ENCODE measurements around the gene LRRC8B.

Gene LRRC8B

DNA sequence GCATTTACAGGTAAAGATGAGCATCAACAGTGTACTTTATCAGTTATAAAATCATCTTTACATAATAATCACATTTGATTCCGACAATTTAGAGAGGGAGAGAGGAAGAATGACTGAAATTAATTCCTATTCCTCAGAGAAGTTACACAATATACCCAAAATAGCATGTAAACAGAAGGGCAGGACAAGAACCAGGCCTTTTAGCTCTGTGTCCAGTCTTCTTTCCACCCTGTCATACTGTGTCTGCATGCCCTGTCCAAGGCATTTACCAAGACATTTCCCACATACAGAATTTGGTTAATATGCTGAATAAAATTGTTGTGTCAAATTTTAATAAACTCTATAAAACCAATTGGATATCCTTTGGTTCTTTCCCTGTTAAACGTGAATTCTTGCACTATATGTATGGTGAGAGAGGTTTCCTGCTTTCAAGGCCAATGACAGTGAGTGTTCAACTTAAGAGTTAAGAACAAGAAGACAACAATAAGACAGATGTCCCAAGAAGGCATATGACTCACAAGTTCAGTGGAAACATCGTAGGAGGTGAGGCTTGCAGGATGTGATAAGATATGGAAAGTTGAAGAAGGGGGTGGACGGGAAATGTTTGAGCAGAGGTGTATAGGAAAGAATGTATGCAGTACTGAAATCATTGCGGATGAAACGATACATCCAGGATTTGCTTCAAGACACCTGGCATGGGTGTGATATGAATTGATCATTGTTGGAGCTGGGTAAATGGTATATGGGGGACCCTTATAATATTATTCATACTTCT lies 20.8 kb downstream of the LRRC8B start:
- Histone ChIP-seq H2BK12ac (ENCODE audit: low read length) (no peak overlapping the region), H2AK5ac (ENCODE audit: low read length) (no peak overlapping the region), H3K14ac (ENCODE audit: low read length) (no peak overlapping the region), H2BK120ac (ENCODE audit: insufficient read depth, low read length, poor library complexity) (no peak overlapping the region), H3K23ac (ENCODE audit: low read length) (no peak overlapping the region), H3K9ac (ENCODE audit: low read length) (no peak overlapping the region), H3K4ac (ENCODE audit: low read depth, low read length) (no peak overlapping the region), H3K79me1 (ENCODE audit: low read length) (no peaks in the 10 kb centered on the region), H3K4me3 (ENCODE audit: low read depth, low read length) (no peak overlapping the region), H3K27ac (ENCODE audit: low read depth, low read length) (no peak overlapping the region), H3K4me2 (ENCODE audit: low read length) (no peak overlapping the region), H4K91ac (ENCODE audit: low read depth, low read length) (no peak overlapping the region), H3K36me3 (ENCODE audit: control insufficient read depth in 1 of 2, insufficient read depth in 2 of 2, low read length in 2 of 2) (no peaks in the 10 kb centered on the region), H3K27me3 (ENCODE audit: insufficient read depth, low read length) (no peaks in the 10 kb centered on the region), H4K8ac (ENCODE audit: low read depth, low read length) (no peak overlapping the region), H3K18ac (ENCODE audit: low read length) (no peak overlapping the region), H3K9me3 (ENCODE audit: insufficient read depth, low read depth, low read length) (no peaks in the 10 kb centered on the region), H3K4me1 (ENCODE audit: control insufficient read depth in 1 of 2, insufficient read depth in 2 of 2, low read length in 2 of 2) (no peaks in the 10 kb centered on the region), H2BK5ac (ENCODE audit: low read depth, low read length, poor library complexity) (no peak overlapping the region), H2AFZ (ENCODE audit: insufficient read depth, low read length, poor library complexity) (no peak overlapping the region), H3K79me2 (ENCODE audit: control insufficient read depth, insufficient read depth, low read length, poor library complexity) (no peaks in the 10 kb centered on the region), H4K12ac (ENCODE audit: low read depth, low read length) (no peak overlapping the region)
- peak; percentile 18 to 64 for DNase-seq
- WGBS (ENCODE audit: extremely low coverage, insufficient coverage, insufficient read length): 100% methylated on average over 2 of the region's 6 CpGs

GRCh38 chr1:89546082-89546889 lies 21.7 kb downstream of the LRRC8B start:
- Histone ChIP-seq H3K4me2 (ENCODE audit: low read length) (no peak overlapping the region), H3K4ac (ENCODE audit: low read depth, low read length) (no peak overlapping the region), H3K4me1 (ENCODE audit: control insufficient read depth in 1 of 2, insufficient read depth in 2 of 2, low read length in 2 of 2) (no peaks in the 10 kb centered on the region), H3K18ac (ENCODE audit: low read length) (no peak overlapping the region), H4K12ac (ENCODE audit: low read depth, low read length) (no peak overlapping the region), H3K79me1 (ENCODE audit: low read length) (no peaks in the 10 kb centered on the region), H4K91ac (ENCODE audit: low read depth, low read length) (no peak overlapping the region), H2BK120ac (ENCODE audit: insufficient read depth, low read length, poor library complexity) (no peak overlapping the region), H4K8ac (ENCODE audit: low read depth, low read length) (no peak overlapping the region), H3K36me3 (ENCODE audit: control insufficient read depth in 1 of 2, insufficient read depth in 2 of 2, low read length in 2 of 2) (no peaks in the 10 kb centered on the region), H2AK5ac (ENCODE audit: low read length) (no peak overlapping the region), H3K9me3 (ENCODE audit: insufficient read depth, low read depth, low read length) (no peaks in the 10 kb centered on the region), H3K9ac (ENCODE audit: low read length) (no peak overlapping the region), H2AFZ (ENCODE audit: insufficient read depth, low read length, poor library complexity) (no peak overlapping the region), H3K27me3 (ENCODE audit: insufficient read depth, low read length) (no peaks in the 10 kb centered on the region), H3K27ac (ENCODE audit: low read depth, low read length) (no peak overlapping the region), H3K23ac (ENCODE audit: low read length) (no peak overlapping the region), H2BK5ac (ENCODE audit: low read depth, low read length, poor library complexity) (no peak overlapping the region), H2BK12ac (ENCODE audit: low read length) (no peak overlapping the region), H3K4me3 (ENCODE audit: low read depth, low read length) (no peak overlapping the region), H3K79me2 (ENCODE audit: control insufficient read depth, insufficient read depth, low read length, poor library complexity) (no peaks in the 10 kb centered on the region), H3K14ac (ENCODE audit: low read length) (no peak overlapping the region)
- peak in 1 of 2 donors; percentile 32 for DNase-seq
- WGBS (ENCODE audit: extremely low coverage, insufficient coverage, insufficient read length): no CpG with 5 or more reads among the region's 3 CpGs

- Histone ChIP-seq H2BK5ac (ENCODE audit: low read depth, low read length, poor library complexity) (no peak overlapping the region), H2BK120ac (ENCODE audit: insufficient read depth, low read length, poor library complexity) (no peak overlapping the region), H3K79me2 (ENCODE audit: control insufficient read depth, insufficient read depth, low read length, poor library complexity) (no peaks in the 10 kb centered on the region), H3K4ac (ENCODE audit: low read depth, low read length) (no peak overlapping the region), H3K36me3 (ENCODE audit: control insufficient read depth in 1 of 2, insufficient read depth in 2 of 2, low read length in 2 of 2) (no peaks in the 10 kb centered on the region), H3K9ac (ENCODE audit: low read length) (no peak overlapping the region), H3K4me1 (ENCODE audit: control insufficient read depth in 1 of 2, insufficient read depth in 2 of 2, low read length in 2 of 2) (no peaks in the 10 kb centered on the region), H3K27me3 (ENCODE audit: insufficient read depth, low read length) (no peaks in the 10 kb centered on the region), H4K8ac (ENCODE audit: low read depth, low read length) (no peak overlapping the region), H3K4me2 (ENCODE audit: low read length) (no peak overlapping the region), H3K18ac (ENCODE audit: low read length) (no peak overlapping the region), H4K91ac (ENCODE audit: low read depth, low read length) (no peak overlapping the region), H3K9me3 (ENCODE audit: insufficient read depth, low read depth, low read length) (no peaks in the 10 kb centered on the region), H3K27ac (ENCODE audit: low read depth, low read length) (no peak overlapping the region), H2BK12ac (ENCODE audit: low read length) (no peak overlapping the region), H3K14ac (ENCODE audit: low read length) (no peak overlapping the region), H2AK5ac (ENCODE audit: low read length) (no peak overlapping the region), H4K12ac (ENCODE audit: low read depth, low read length) (no peak overlapping the region), H3K79me1 (ENCODE audit: low read length) (no peaks in the 10 kb centered on the region), H3K23ac (ENCODE audit: low read length) (no peak overlapping the region), H3K4me3 (ENCODE audit: low read depth, low read length) (no peak overlapping the region), H2AFZ (ENCODE audit: insufficient read depth, low read length, poor library complexity) (no peak overlapping the region)
- DNase-seq: no peak
These were observed 22.4 kb downstream of the LRRC8B start for GRCh38 chr1:89546934-89547562.

- H3K9me3 ChIP-seq (ENCODE audit: insufficient read depth, low read depth, low read length): no peaks in the 10 kb centered on the region
- H2BK5ac ChIP-seq (ENCODE audit: low read depth, low read length, poor library complexity): no peak overlapping the region
- H2BK120ac ChIP-seq (ENCODE audit: insufficient read depth, low read length, poor library complexity): no peak overlapping the region
- H2BK12ac ChIP-seq (ENCODE audit: low read length): no peak overlapping the region
- no peak overlapping the region for H3K9ac ChIP-seq (ENCODE audit: low read length)
- no peaks in the 10 kb centered on the region for H3K27me3 ChIP-seq (ENCODE audit: insufficient read depth, low read length)
- DNase-seq: peak; percentile 28 to 45
- no peaks in the 10 kb centered on the region for H3K79me1 ChIP-seq (ENCODE audit: low read length)
- H3K18ac ChIP-seq (ENCODE audit: low read length): no peak overlapping the region
- no peaks in the 10 kb centered on the region for H3K79me2 ChIP-seq (ENCODE audit: control insufficient read depth, insufficient read depth, low read length, poor library complexity)
- no peak overlapping the region for H3K23ac ChIP-seq (ENCODE audit: low read length)
- no peak overlapping the region for H2AK5ac ChIP-seq (ENCODE audit: low read length)
- no CpG with 5 or more reads among the region's 2 CpGs for WGBS (ENCODE audit: extremely low coverage, insufficient coverage, insufficient read length)
- no peak overlapping the region for H2AFZ ChIP-seq (ENCODE audit: insufficient read depth, low read length, poor library complexity)
- no peak overlapping the region for H4K91ac ChIP-seq (ENCODE audit: low read depth, low read length)
- H3K36me3 ChIP-seq (ENCODE audit: control insufficient read depth in 1 of 2, insufficient read depth in 2 of 2, low read length in 2 of 2): no peaks in the 10 kb centered on the region
- H3K14ac ChIP-seq (ENCODE audit: low read length): no peak overlapping the region
- no peak overlapping the region for H3K4me2 ChIP-seq (ENCODE audit: low read length)
- H3K4me3 ChIP-seq (ENCODE audit: low read depth, low read length): no peak overlapping the region
- no peak overlapping the region for H3K4ac ChIP-seq (ENCODE audit: low read depth, low read length)
- no peak overlapping the region for H4K12ac ChIP-seq (ENCODE audit: low read depth, low read length)
- H4K8ac ChIP-seq (ENCODE audit: low read depth, low read length): no peak overlapping the region
- no peaks in the 10 kb centered on the region for H3K4me1 ChIP-seq (ENCODE audit: control insufficient read depth in 1 of 2, insufficient read depth in 2 of 2, low read length in 2 of 2)
- H3K27ac ChIP-seq (ENCODE audit: low read depth, low read length): no peak overlapping the region
These were observed 23.0 kb downstream of the LRRC8B start for GRCh38 chr1:89547563-89548116.
